Activated T-cell treated with anti-CD3 and anti-CD28 coated beads for 1 hour (primary cell): ENCODE data around the gene C14orf180.

Experiments
- DNase-seq: peaks from one replicate; pipeline ENCODE4 v3.0.0-alpha.2; 2020; ENCODE audit warnings: low read depth

C14orf180 gene

DNA sequence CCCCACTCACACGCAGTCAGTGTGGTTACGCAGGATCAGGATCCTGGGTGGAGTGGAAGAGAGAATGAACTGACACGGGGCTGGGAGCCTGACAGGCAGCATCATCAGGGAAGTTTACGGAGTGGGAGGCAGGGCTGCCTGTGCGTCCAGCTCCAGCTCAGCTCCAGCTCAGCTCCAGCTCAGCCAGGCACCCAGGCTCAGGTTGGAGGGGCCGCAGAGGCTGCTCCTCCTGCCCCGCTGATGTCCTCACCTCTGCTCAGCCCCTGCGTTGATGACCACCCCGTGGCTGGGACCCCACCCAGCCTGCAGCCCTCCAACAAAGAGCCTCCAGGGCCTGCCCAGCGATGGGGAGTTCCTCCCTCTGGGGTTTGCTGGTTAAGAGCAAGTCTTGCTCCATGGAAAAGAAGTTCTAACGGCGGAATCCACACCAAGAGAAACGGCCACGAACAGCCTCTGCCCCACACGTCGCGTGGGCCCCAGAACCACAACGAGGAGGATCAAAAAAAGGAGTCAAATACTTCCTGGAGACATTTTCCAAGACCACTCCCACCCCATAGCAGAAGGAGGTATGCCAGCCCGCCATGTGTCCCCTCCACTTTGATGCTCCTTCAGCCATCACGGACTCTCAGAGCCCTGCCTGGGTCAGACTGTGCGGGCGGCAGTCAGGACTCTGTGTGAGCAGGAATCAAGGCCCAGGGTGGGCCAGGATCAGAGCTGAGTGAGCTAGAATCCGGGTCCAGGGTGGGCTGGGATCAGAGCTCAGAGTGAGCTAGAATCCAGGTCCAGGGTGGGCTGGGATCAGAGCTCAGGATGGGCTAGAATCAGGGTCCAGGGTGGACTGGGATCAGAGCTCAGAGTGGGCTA lies 17.7 kb upstream of the C14orf180 start:
- DNase-seq = no peak

DNA sequence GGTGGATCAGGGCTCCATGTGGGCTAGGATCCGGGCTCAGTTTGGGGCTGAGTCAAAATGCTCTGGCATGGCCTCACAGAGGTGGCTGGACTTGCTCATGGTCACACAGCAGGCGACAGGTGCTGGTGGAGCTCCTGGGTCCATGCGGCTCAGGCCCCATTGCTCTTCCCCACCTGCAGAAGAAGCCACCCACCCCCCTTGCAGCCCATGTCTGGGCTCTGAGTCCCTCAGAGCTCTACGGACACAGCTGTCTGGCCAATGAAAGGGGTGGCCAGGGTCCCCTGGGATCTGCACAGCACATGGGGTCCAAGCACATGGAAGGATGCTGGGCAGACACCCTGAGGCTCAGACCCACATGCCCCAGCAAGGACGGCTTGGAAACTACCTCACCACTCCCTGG lies 17.0 kb upstream of the C14orf180 start:
- DNase-seq = no peak

DNA sequence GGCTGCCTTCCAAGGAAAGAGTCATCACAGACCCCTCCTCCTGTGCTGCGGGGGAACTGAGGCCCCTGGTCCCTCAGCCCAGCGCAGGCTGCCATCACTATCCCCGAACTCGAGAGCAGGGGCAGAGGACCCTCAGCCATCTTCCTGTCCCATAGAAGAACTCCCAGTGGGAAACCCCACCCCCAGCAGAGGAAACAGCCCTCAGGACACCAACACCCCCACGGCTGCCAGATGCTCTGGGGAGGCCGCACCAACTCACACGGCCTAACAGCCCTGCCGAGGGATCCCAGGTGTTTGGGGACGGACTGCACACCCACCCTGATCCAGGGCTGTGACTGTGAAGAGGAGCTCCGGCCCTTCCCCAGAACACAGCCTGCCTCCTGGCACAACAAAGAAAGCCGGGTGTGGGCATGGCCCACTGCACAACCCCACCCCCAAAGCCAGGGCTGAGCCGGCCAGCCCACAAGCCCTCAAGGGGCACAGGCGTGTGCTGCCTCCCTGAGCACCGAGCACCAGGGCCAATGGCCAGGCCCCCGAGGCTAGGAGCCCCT lies 16.3 kb upstream of the C14orf180 start:
- no peak for DNase-seq

DNA sequence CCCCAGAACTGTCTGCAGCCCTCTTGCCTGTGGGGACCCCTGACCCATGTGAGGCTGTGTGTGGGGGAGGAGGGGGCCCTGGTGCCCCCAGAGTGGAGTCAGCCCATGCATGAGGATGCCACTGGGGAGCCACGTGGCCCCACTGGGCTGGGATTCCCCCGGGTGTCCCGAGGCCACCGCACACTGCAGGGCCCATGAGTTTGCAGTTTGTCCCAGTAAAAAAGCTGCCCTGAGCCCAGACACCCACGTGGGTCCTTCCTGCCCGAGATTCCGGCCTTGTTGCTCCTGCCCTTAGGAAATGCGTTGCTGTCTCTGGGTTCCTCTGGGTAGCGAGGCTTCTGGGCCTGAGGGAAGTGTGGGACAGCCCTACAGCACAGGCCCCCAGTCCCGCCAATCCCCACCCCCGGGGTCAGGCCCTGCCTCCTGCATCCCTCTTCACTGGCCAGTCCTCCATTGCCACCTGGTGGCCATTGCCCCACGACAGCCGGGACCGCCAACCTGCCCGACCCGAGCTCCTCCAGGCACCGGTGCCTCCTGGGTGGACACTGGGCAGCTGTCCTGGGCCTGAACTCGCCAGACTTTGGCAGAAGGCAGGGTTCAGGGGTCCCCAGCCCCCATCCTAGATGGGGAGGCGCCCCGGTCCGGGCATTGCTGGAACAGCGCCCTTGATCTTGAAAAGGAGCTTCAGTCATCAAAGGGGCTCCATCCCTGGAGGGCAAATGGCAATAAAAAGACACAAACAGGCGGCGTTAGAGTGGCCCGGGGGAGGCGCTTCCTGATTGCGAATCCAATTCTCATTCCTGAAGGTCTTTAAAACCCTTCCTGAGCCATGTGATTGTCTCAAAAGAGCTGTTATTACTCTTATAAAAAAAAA lies 15.6 kb upstream of the C14orf180 start:
- peak; percentile 61 for DNase-seq

DNA sequence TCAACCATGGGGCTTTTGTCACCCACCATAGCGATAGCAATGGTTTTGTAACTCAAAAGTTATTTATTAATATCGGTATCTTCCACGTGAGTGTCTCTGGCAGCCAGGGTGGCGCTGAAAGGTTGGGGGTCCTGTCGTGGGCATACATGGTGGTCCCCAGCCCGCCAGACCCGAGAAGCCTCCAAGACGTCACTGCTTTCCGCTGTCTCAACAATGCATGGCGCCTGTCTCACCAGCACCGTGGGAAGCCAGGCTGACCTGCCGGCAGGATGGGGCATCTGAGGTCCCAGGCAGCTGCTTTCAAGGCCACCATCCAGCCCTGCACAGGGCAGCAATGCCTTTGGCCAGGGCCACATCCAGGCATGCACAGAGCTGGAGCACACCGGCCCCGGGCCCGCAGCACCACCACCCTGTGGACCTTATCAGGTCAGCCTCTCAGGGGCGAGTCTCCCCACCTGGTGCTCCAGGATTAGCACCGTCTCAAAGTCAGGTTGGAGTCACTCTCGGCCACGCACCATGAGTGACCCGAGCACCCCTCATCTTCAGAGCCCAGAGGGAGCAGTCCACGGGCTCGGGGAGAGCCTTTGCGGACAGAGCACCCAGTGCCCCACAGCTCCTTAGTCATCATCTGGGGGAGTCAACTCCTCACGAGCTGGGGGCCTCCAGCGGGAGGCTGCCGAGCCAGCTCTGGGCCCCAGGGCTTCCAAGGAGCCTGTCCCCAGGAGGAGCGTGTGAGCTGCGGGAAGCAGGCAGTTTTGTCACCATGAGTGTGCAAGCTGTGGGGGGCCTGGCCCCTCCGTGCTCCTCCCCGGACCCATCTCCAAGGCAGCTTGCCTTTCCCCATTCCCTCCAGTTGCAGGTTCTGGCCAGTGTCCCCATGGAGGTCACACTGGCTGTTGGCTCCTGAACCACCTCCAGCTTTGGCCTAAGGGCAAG lies 14.6 kb upstream of the C14orf180 start:
- DNase-seq = no peak

DNA sequence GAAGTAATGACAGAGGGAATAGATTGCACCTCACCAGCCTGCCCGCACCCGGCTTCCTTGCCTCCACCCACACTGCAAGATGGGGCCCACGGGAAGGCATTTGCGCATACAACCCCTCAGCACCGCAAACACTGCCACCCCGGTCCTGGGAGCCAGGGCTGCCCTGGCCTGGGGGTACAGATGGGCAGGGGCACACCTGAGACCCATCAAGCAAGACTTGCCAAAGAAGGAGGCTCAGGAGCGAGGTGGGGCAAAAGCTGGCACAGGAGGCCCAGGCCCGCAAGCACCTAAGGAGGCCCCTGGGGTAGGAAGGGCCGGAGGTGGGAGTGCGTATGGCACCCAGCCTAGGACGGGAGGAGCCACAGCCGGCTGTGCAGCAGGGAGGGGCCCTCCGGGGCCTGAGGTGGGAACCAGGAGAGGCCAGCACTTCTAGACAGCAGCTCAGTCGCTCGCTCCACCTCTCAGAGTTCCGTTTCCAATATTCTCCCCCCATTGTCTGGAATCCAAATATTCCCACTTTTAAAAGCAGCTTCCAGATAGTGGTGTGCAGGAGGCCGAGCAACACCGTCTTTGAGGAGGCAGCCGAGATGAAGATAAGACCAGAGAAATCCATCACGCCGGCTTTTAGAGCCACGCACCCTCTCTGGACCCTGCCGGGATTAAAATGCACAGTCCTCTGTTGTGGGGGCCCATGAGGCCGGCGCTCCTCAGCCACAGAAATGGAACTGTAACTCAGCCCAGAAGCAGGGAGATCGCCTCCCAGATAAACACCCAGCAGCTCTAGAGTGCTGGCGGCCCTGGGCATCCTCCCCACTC lies 12.2 kb upstream of the C14orf180 start:
- no peak for DNase-seq

DNA sequence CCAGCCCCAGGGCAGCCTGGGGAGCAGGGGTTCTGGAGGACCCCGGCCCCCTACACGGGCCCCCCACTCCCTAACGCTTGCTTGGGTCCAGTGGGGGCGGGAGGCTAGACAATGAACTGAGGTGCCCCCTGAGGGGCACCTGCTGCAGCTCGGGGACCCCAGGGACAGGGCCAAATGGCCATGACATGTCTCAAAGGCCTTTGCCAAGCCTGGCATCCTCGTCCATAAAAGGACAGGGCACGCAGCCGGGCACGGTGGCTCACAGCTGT lies 11.7 kb upstream of the C14orf180 start:
- no peak for DNase-seq

DNA sequence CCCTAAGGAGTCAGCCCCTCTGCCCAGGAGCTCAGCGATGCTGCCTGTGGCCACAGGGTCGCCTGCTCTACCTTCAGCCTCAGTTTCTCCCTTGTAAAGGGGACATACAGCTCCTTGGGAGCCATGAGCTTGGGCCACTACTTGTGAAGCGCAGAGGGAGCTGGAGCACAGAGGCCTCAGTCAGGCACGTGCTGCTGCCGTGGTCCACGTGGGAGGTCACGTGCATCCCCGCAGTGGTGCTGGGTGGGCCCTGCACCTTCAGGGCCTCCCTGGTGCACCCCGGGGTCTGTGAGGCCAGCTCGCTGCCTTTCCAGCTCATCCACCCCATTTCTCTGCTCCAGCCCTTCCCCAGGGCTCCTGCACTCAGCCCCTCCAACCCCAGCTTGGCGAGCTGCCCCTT lies 10.9 kb upstream of the C14orf180 start:
- DNase-seq = no peak

DNA sequence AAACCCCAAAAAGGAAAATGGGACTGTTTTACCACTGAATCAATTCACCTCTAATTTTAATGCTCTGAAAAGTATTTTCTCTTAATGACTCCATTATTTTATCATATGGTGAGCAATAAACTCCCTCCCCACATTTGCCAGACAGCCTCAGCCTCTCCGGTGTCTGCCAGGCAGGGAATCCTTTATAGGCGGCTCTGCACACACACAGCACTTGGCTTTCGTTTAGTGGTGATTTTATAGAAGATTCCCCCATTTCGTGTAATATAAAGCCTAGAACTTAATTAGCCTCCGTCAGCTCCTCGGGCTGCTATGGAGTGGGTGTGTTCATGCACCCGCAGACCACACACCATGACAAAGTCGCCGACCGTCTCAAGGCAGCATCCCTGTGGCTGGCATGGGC lies 10.1 kb upstream of the C14orf180 start:
- DNase-seq = no peak

DNA sequence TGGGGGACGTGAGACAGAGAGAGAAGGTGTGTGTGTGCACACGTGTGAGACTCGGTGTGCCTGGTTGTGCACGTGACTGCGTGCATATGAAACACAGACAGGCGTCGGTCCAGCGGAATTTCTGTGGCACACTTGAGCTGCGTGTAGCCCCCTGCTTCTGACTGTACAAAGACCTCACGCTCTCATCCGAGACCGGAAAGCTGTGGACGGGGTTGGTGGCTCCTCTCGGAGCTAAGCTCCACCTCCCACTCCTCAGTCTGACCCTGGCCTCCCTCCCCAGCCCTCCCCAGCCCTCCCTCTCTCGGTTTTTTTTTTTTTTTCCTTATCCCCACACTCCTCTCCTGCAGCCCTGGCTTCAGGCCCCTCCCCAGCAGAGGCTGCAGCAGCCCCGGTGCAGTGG lies 8.3 kb upstream of the C14orf180 start:
- DNase-seq = no peak

DNA sequence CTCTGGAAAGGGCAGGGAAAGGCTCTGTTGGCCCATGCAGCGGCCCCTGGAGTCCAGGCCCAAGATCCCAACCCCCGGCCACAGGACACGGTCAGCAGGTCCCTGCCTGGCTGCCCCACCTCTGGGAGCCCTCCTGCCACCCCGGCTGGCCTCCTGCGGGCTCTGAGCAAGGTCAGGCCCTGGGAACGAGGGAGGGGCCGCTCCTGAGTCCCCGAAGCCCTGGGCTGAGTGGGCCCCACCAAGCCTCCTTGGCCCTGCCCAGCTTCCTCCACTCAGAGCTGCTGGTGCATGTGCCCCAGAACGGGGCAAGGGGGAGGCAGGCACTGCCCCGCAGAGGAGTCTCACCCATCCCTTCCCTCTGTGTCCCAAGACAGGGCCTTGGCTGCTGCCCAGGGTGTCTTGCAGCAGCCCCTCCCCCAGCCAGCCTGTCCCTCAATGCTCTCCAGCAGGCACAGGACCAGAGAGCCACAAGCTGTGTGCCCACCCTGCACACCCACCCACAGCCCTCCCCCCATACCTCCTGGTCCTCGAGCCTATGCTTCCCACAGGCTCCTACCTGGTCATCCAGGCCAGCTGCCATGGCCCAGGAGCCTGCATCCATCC lies 7.4 kb upstream of the C14orf180 start:
- DNase-seq = no peak

DNA sequence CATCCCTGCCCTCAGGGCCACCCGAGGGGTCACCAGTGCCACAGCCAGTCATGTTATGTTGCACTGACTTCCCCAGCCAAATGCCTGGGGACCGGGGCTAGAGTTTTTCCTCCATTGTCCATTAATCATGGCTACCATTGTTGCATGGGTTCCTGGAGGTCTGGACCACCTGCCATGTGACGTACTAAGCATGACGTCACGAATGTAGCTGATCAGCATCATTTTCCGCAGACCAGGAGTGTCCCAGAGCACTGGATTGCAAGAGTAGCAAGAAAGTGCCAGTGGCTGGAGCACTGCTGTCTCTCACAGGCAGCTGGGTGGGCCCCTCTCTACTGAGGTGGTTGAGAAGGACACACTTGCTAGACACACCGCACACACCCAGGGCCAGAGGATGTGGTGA lies 6.9 kb upstream of the C14orf180 start:
- DNase-seq = no peak

DNA sequence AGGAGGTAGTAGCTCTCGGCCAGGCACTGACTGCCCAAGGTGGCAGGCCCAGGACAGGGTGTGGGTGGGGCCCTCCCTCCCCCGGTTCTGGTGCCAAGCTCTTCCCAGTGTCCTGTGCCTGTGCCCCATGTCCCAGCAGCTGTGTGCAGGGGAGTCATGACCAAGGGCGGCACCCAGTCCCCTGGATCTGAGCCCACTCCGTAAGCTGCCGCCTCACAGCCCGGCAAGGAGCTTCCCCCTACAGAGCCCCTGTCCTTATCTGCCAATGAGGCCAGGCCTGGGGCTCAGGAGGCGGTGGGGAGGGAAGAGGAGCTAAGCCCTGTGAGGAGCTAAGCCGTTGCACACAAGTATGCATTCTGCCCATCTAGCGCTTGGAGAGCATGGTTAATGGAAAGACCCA lies 5.6 kb upstream of the C14orf180 start:
- no peak for DNase-seq

DNA sequence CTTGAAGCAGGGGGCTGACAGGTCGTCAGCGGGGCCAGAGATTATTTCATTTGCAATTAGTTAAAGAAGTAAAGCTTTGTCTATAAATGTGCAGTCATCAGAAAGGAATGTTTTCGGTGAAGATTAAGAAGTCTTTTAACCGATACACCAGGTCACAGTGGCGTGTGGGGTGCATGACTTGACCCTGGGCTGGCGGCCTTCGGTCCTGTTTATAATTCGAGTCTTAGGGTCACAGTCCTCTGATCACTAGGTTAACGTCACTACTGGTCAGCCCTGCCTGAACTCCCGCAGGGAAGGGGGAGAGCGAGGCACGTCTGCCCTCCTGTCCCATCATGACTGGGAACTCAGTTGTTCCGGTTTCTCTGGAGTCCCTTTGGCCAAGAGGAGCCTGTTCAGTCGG lies 5.0 kb upstream of the C14orf180 start:
- no peak for DNase-seq

DNA sequence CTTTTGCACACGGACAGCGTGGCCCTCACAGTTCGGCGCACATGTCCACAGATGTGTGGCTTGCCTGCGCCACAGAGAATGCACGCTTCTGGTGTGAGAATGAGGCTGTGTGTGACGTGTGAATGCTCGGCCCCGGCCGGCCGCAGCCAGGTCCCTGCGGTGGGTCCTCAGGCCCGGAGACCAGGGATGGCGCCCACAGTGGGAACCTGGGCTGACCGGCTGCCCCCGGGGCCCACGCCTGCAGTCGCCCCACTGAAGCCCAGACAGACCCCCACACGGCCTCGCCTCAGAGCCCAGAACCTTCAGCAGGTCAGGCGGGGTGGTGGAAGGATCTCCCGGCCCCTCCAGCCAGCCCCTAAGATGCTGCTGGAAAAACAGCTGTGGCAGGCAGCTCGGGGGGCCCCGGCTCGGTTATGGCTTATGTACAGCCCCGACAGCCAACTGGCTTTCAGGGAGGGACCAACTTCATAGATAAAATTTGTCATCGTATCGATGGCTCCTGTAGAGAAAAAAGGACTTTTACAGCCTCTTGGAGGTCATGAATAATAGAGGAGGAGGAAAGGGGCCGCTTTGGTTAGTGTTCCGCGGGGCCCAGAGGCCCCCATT lies 4.5 kb upstream of the C14orf180 start:
- DNase-seq = no peak

DNA sequence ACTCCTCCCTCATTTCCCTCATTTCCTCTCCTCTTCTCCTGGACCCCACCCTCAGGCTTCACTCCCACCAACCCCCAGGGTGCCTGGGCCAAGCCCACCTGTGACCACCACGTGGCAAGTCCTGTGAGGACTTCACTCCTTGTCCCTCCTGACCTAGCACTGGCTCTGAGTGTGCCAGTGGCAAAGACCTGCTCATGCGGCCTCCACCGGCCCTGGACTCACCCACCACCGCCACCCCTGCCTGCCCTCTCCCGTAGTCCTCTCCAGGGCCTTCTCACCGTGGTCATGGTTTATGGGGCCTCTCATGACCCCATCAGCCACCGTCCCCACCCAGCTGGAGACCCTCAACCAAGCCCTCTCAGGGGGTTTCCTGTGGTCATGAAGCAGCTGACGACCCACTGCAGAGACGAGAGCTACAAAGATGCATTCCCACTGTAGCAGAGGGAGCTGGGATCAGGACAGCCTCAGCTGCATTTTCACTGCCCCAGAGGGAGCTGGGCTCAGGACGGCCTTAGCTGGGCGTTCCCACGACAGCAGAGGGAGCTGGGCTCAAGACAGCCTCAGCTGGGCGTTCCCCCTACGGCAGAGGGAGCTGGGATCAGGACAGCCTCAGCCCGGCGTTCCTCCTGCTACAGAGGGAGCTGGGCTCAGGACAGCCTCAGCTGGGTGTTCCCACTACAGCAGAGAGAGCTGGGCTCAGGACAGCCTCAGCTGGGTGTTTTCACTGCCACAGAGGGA lies 3.2 kb upstream of the C14orf180 start:
- no peak for DNase-seq

DNA sequence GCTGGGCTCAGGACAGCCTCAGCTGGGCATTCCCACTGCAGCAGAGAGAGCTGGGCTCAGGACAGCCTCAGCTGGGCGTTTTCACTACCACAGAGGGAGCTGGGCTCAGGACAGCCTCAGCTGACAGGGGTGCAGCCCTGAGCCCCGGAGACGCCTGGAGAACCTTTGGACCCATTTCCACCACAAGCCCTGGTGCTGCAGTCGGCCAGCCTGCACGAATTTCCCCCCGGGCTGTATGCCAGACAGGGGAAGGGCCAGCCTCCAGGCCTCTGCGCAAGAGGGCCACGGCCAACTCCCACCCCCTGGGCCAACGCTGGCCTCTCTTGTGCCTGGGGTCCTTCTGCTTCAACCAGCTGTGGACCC lies 2.6 kb upstream of the C14orf180 start:
- DNase-seq = no peak

DNA sequence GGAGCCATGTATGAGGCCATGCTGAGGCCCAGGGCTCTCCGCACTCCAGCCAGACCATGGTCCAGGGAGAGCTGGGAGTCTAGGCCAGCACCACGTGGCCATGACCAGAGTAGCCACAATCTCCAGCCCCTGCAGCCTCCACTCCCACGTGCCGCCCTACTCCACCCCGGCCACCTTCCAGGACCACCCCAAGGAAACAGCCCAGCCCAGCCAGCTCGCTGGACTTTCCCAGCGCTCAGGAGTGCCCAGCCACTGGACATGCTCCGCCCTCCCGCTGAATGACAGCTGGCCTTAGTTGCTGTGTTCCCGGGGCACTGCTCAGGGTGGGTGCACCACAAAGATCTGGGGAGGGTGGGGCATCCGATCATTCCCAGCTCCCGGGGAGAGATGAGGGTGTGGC lies 2.1 kb upstream of the C14orf180 start:
- DNase-seq = no peak

DNA sequence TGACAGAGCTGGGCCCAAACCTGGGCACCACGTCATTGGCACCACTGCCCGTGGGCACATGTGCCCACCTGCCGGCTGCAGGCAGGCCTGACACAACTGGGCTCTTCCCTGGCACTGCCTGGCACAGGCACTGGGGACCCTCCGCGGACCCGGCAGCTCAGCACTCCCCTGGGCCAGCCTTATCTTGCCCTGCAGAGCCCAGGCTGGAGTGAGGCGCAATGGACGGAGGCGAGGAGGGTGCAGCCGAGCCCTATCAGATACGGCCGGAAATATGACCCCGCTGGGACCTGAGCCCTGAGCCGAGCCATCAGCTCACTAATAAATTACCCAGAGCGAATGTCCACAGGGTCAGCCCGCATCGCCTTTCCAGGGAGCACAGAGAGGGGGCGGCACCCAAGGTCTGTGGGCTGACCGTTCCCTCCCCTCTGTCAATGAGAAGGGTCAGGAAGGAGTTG lies 1.7 kb upstream of the C14orf180 start:
- no peak for DNase-seq

DNA sequence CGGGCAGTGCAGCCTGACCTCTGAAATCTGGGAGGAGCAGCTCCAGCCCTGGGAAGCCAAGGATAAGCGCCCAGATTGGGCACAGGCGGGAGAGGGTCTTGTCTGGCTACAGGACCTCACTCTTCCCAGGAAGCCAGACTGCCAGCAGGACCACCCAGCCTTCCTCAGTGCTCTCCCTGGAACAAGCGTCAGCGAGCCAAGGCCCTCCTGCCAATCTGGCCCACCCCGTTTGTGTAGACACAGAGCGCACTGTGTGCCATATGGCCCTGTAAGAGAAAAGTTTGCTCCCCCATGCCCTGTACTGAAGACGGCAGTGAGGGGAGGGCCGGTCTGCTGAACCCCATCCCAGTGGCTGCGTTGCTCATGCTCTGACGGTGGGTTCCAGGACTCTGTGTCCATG lies 1.2 kb upstream of the C14orf180 start:
- DNase-seq = no peak
